NB4 (cell line): Measurements from ENCODE around the gene GREB1.

ENCODE experiments used
- DNase-seq: peaks from one replicate; pipeline ENCODE4 v3.0.0; 2010; ENCODE audit warnings: low read depth
- H3K4me3 ChIP-seq: one replicate; pipeline ENCODE4 v1.5.1; 2011; ENCODE audit warnings: mild to moderate bottlenecking, low read depth, low read length, moderate library complexity
- MYC ChIP-seq: IDR thresholded peaks from 2 replicates; pipeline ENCODE4 v1.6.1; 2011; ENCODE audit warnings: low read depth, low read length
- POLR2A ChIP-seq: IDR thresholded peaks from 2 replicates; pipeline ENCODE4 v1.6.1; 2011; ENCODE audit warnings: mild to moderate bottlenecking; ENCODE audit not compliant: insufficient read length; ENCODE audit errors: extremely low read depth
- TF ChIP-seq, protein P1 (sequence below): IDR thresholded peaks from one replicate; pipeline ENCODE4 v1.5.1; 2012; ENCODE audit warnings: low read depth, low read length
- TF ChIP-seq, protein P2 (sequence below): IDR thresholded peaks from 2 replicates; pipeline ENCODE4 v1.6.1; 2011; ENCODE audit warnings: low read depth, low read length

GREB1 gene, protein sequence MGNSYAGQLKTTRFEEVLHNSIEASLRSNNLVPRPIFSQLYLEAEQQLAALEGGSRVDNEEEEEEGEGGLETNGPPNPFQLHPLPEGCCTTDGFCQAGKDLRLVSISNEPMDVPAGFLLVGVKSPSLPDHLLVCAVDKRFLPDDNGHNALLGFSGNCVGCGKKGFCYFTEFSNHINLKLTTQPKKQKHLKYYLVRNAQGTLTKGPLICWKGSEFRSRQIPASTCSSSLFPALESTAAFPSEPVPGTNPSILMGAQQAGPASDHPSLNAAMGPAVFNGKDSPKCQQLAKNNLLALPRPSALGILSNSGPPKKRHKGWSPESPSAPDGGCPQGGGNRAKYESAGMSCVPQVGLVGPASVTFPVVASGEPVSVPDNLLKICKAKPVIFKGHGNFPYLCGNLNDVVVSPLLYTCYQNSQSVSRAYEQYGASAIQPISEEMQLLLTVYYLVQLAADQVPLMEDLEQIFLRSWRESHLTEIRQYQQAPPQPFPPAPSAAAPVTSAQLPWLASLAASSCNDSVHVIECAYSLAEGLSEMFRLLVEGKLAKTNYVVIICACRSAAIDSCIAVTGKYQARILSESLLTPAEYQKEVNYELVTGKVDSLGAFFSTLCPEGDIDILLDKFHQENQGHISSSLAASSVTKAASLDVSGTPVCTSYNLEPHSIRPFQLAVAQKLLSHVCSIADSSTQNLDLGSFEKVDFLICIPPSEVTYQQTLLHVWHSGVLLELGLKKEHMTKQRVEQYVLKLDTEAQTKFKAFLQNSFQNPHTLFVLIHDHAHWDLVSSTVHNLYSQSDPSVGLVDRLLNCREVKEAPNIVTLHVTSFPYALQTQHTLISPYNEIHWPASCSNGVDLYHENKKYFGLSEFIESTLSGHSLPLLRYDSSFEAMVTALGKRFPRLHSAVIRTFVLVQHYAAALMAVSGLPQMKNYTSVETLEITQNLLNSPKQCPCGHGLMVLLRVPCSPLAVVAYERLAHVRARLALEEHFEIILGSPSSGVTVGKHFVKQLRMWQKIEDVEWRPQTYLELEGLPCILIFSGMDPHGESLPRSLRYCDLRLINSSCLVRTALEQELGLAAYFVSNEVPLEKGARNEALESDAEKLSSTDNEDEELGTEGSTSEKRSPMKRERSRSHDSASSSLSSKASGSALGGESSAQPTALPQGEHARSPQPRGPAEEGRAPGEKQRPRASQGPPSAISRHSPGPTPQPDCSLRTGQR (N-terminal part only)

DNA sequence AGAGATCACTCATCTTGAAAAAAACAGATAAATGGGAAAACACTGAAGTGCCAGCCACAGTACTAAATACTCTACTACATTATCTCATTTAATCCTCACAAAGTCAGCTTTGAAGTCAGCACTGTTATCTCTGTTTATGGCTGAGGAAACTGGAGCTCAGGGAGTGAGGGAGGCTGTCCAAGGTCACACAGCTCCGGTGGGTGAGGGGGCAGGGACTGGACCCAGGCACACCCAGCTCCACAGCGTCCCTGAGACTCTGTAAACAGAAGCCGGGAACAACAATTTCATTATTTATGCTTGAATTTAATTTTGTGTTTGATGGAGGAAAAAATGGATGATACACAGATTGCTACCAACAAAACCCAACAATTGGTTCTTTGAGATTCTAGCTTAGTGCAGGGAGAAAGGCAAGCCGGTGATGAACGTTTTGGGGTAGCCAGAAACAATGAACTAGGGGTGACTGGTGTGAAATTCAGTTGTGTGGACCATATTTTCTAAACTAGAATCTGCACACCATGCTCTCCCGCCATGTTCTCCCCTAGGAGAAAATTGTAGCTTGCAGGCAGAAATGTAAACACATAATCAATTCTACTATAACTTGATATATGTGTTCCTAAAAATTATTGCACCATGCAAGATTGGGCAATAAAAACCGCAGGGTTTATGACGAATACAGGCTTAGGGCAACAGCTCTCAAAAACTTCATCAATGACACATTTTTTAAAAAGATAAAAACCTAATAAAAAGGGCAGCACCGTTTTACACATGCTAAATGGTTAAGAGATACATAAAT is at the start of gene GREB1:
Gene GREB1 (plus strand): TSS at position 768 of the 793 bp plus-strand sequence. CDS start 22,570 bp downstream, outside the sequence.
- H3K4me3 ChIP-seq: peak within 1 kb of the TSS; percentile 7
- TF ChIP-seq, protein P1, sequence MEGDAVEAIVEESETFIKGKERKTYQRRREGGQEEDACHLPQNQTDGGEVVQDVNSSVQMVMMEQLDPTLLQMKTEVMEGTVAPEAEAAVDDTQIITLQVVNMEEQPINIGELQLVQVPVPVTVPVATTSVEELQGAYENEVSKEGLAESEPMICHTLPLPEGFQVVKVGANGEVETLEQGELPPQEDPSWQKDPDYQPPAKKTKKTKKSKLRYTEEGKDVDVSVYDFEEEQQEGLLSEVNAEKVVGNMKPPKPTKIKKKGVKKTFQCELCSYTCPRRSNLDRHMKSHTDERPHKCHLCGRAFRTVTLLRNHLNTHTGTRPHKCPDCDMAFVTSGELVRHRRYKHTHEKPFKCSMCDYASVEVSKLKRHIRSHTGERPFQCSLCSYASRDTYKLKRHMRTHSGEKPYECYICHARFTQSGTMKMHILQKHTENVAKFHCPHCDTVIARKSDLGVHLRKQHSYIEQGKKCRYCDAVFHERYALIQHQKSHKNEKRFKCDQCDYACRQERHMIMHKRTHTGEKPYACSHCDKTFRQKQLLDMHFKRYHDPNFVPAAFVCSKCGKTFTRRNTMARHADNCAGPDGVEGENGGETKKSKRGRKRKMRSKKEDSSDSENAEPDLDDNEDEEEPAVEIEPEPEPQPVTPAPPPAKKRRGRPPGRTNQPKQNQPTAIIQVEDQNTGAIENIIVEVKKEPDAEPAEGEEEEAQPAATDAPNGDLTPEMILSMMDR: no peak
- TF ChIP-seq MYC (no peak), POLR2A (no peak)
- TF ChIP-seq, protein P2, sequence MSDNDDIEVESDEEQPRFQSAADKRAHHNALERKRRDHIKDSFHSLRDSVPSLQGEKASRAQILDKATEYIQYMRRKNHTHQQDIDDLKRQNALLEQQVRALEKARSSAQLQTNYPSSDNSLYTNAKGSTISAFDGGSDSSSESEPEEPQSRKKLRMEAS: no peak
- DNase-seq: peak; percentile 88

DNA sequence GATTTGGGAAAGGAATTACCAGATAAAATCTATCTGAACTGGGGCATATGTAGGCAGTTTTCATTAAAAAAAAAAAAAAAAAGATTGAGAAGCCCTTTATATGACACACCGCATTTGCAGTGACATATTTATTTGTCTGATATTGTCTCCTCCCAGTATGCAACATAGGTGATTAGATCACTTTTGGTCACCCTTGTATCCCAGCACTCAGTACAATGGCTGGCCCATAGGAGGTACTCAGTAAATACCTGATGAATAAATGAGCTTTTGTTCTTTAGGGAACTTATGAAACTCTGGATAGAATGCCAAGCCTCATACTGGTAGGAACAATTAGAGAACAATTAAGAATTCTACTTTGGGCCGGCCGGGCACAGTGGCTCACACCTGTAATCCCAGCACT is 45.0 kb upstream of the GREB1 start:
- H3K4me3 ChIP-seq: no peak overlapping the region
- TF ChIP-seq, protein P2: no peak
- no peak for TF ChIP-seq POLR2A
- no peak for TF ChIP-seq MYC
- TF ChIP-seq, protein P1: no peak
- DNase-seq: no peak

DNA sequence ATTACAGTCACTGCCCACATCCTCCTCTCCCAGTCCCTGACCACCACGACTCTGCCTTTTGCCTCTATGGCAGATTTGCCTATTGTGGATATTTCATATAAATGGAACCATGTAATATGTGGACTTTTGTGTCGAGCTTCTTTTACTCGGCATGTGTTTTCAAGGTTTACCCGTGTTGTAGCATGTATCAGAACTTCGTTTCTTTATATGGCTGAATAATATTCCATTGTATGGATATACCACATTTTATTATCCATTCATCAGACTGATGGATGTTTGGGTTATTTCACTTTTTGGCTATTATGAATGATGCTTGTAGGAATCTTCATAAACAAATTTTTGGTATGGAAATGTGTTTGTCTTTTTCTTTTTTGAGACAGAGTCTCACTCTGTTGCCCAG is 43.7 kb upstream of the GREB1 start:
- DNase-seq: no peak
- no peak overlapping the region for H3K4me3 ChIP-seq
- TF ChIP-seq MYC: no peak
- TF ChIP-seq, protein P2: no peak
- TF ChIP-seq, protein P1: no peak
- no peak for TF ChIP-seq POLR2A

DNA sequence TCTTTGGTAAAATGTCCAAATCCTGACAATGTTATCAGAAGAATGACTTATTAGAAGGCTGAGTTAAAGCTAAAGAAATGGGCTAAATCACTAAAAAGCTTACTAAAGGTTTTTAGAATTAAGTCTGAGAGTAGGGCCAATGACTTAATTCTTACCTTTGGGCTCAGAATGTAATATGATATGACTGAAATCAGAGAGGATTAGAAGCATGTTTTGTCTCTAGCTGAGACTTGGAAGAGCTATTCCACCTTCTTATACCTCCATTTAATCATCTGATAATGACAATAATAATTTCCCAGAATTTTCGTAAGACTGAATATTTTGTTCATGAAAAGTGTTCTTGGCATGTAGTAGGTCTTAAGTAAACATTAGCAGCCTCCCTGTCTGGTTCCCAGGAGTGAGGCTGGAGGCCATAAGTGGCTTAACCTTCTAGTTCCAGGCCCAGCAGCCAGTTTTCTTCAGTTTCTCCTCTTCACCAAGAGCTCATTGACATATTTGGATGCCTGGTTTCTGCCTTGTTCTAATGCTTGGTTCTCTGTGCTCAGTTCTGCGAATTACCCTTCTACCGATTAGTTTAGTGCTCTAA is 42.4 kb upstream of the GREB1 start:
- TF ChIP-seq, protein P2: no peak
- TF ChIP-seq, protein P1: no peak
- no peak for TF ChIP-seq POLR2A
- TF ChIP-seq MYC: no peak
- no peak for DNase-seq
- H3K4me3 ChIP-seq: no peak overlapping the region

DNA sequence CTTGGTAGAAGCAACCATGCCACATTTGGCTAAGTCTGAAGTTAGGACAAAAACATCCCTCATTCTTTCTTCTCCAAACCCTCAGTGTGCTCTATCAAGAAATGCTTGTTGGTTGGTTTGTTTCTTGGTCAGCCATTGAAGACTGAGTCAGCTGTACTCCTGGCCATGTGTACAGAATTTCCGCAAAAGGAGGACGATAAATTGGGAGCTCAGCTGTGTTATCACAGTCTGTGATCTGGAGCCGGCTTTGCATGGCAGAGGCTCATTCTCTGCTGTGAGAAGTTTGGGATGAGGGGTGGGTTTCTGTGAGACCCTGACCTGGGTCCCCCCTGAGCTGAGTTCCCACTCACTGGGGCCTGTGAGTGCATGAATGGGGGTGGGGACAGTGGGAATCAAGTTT is 41.6 kb upstream of the GREB1 start:
- TF ChIP-seq, protein P1: no peak
- TF ChIP-seq, protein P2: no peak
- TF ChIP-seq POLR2A: no peak
- TF ChIP-seq MYC: no peak
- H3K4me3 ChIP-seq: no peak overlapping the region
- no peak for DNase-seq
